B cell (primary cell): ENCODE results near the gene CENPB.

Experiments
- EZH2 ChIP-seq: IDR thresholded peaks from 2 replicates; pipeline ENCODE4 v1.6.1; 2012; ENCODE audit warnings: borderline replicate concordance, low read depth, mild to moderate bottlenecking, moderate library complexity, low read length; ENCODE audit not compliant: insufficient read depth, poor library complexity, severe bottlenecking
- TF ChIP-seq, protein P1 (sequence below): fragments of 200-600 bp; IDR thresholded peaks from one replicate; pipeline ENCODE4 v1.8.0; 2022; ENCODE audit warnings: antibody characterized with exemption, mild to moderate bottlenecking

DNA sequence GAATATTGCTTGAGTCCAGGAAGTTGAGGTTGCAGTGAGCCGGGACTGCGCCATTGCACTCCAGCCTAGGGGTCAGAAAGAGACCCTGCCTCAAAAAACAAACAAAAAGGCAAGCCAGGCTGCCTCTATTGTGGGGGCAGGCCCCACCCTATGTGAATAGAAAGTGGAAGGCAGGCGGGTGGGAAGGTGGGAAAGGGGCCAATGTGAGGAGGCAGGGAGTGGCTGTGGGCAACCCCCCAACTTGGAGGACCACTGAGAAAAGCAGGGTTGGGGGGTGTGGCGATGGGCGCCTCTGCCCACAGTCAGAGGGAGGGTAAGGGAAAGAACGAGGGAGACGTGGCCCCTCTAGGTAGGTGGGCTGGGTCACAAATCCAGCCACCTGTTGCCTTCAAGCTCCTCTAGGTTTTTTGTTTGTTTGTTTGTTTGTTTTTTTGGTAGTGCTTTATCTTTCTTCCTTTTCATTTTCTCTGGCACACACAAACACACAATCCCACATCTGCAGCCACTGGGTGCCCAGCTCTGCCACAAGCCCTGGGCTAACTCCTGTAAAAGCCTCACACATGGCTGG, 28.5 kb upstream of the CENPB start:
- TF ChIP-seq, protein P1, sequence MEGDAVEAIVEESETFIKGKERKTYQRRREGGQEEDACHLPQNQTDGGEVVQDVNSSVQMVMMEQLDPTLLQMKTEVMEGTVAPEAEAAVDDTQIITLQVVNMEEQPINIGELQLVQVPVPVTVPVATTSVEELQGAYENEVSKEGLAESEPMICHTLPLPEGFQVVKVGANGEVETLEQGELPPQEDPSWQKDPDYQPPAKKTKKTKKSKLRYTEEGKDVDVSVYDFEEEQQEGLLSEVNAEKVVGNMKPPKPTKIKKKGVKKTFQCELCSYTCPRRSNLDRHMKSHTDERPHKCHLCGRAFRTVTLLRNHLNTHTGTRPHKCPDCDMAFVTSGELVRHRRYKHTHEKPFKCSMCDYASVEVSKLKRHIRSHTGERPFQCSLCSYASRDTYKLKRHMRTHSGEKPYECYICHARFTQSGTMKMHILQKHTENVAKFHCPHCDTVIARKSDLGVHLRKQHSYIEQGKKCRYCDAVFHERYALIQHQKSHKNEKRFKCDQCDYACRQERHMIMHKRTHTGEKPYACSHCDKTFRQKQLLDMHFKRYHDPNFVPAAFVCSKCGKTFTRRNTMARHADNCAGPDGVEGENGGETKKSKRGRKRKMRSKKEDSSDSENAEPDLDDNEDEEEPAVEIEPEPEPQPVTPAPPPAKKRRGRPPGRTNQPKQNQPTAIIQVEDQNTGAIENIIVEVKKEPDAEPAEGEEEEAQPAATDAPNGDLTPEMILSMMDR, result no peak
- TF ChIP-seq EZH2, result no peak
